NCI-H460 (cell line): ENCODE results near the gene PIK3R6. TPM values are rescaled to one million over a fixed set of nuclear protein-coding genes. Genes with fewer than 3 reads are reported as not detected.
A peak's percentile ranks its signal among the peaks of the same experiment; 100 is the strongest.
"Not testable (repeated sequence)": the region's sequence is repeated elsewhere in the genome, so short reads cannot be mapped to it uniquely, and the experiment has no call there.

ENCODE experiments used
- DNase-seq: peaks from one replicate; pipeline ENCODE4 v3.0.0-alpha.2; 2016; ENCODE audit warnings: low read depth; ENCODE audit errors: extremely low read depth
- total RNA-seq: library from RNA; depleted of rRNA; stranded (reverse); fragments of >200 nt; shearing (Covaris generic); gene quantifications from 2 replicates; pipeline ENCODE4 v1.2.3, GENCODE V29; 2014

PIK3R6 gene
- total RNA-seq, 1 experiment from 2014 or later = not detected

GRCh38 chr17:8894673-8895578 is 27.5 kb upstream of the PIK3R6 start:
- peak; percentile 50 for DNase-seq

- no peak for DNase-seq
Observed at GRCh38 chr17:8894202-8894671, 26.8 kb upstream of the PIK3R6 start.

GRCh38 chr17:8893621-8894201 is 26.2 kb upstream of the PIK3R6 start:
- DNase-seq = no peak

GRCh38 chr17:8893059-8893458 is 25.6 kb upstream of the PIK3R6 start:
- DNase-seq = no peak

GRCh38 chr17:8892338-8892690 is 24.8 kb upstream of the PIK3R6 start:
- DNase-seq = no peak

- DNase-seq = no peak
Observed at GRCh38 chr17:8890671-8891070, 23.2 kb upstream of the PIK3R6 start.

GRCh38 chr17:8889458-8890210 is 22.2 kb upstream of the PIK3R6 start:
- no peak for DNase-seq

GRCh38 chr17:8888704-8889302 is 21.3 kb upstream of the PIK3R6 start:
- DNase-seq = no peak

GRCh38 chr17:8887834-8888703 is 20.6 kb upstream of the PIK3R6 start:
- DNase-seq = peak; percentile 75

- DNase-seq = no peak
Observed at GRCh38 chr17:8887301-8887700, 19.8 kb upstream of the PIK3R6 start.

- DNase-seq = no peak
Observed at GRCh38 chr17:8885967-8886684, 18.7 kb upstream of the PIK3R6 start.

- not testable (repeated sequence) for DNase-seq
Observed at GRCh38 chr17:8885163-8885966, 17.9 kb upstream of the PIK3R6 start.

- DNase-seq = no peak
Observed at GRCh38 chr17:8884336-8884990, 17.0 kb upstream of the PIK3R6 start.

GRCh38 chr17:8883353-8883752 is 15.9 kb upstream of the PIK3R6 start:
- no peak for DNase-seq

GRCh38 chr17:8881606-8882005 is 14.1 kb upstream of the PIK3R6 start:
- DNase-seq = no peak

GRCh38 chr17:8880466-8880865 is 13.0 kb upstream of the PIK3R6 start:
- DNase-seq = no peak

GRCh38 chr17:8879410-8879809 is 11.9 kb upstream of the PIK3R6 start:
- DNase-seq = no peak

- no peak for DNase-seq
Observed at GRCh38 chr17:8877984-8878383, 10.5 kb upstream of the PIK3R6 start.
